DND-41 (cell line): ENCODE data around the gene ARHGAP25.

Experiments
- ATAC-seq: fragments of 200-7000 bp; cut with Tn5 transposase; 3 replicates; pipeline ENCODE4 v1.9.1; 2021; ENCODE audit warnings: low read depth; ENCODE audit not compliant: insufficient read depth
- DNase-seq: peaks from one replicate; pipeline ENCODE4 v3.0.0-alpha.2; 2020
- H2AFZ ChIP-seq: 2 replicates; pipeline ENCODE4 v1.6.0; 2012; ENCODE audit warnings: low read depth, low read length
- H3K27ac ChIP-seq: 2 replicates; pipeline ENCODE4 v1.5.1; 2012; ENCODE audit warnings: low read length, inconsistent platforms
- H3K27me3 ChIP-seq: fragments of 200-600 bp; sonication (generic); 2 replicates; pipeline ENCODE4 v1.6.0; 2012; ENCODE audit warnings: low read length, mild to moderate bottlenecking, inconsistent platforms; ENCODE audit not compliant: insufficient read depth, poor library complexity
- H3K36me3 ChIP-seq: 2 replicates; pipeline ENCODE4 v1.5.1; 2012; ENCODE audit warnings: low read length, inconsistent platforms; ENCODE audit not compliant: insufficient read depth
- H3K4me1 ChIP-seq: 2 replicates; pipeline ENCODE4 v1.5.1; 2012; ENCODE audit warnings: mild to moderate bottlenecking, low read length; ENCODE audit not compliant: insufficient read depth
- H3K4me2 ChIP-seq: 2 replicates; pipeline ENCODE4 v1.6.0; 2012; ENCODE audit warnings: mild to moderate bottlenecking, moderate library complexity, low read length, inconsistent platforms; ENCODE audit not compliant: insufficient read depth
- H3K4me3 ChIP-seq, 2 experiments: fragments of 200-600 bp in 1 of 2; shearing (Covaris generic) in 1 of 2; 2 replicates each; pipeline ENCODE4 v1.5.1; 2012 to 2016; ENCODE audit warnings: inconsistent platforms in 2 of 2, low read length in 2 of 2, mild to moderate bottlenecking in 2 of 2, low read depth in 1 of 2, moderate library complexity in 1 of 2
- H3K79me2 ChIP-seq: 2 replicates; pipeline ENCODE4 v1.6.0; 2012; ENCODE audit warnings: low read length, inconsistent platforms; ENCODE audit not compliant: insufficient read depth
- H3K9ac ChIP-seq: 2 replicates; pipeline ENCODE4 v1.6.0; 2012; ENCODE audit warnings: low read depth, mild to moderate bottlenecking, inconsistent platforms, low read length, moderate library complexity
- H3K9me3 ChIP-seq: 2 replicates; pipeline ENCODE4 v1.5.1; 2012; ENCODE audit warnings: low read length, moderate library complexity, mild to moderate bottlenecking, inconsistent platforms; ENCODE audit not compliant: insufficient read depth, severe bottlenecking
- H4K20me1 ChIP-seq: 2 replicates; pipeline ENCODE4 v1.6.0; 2012; ENCODE audit warnings: low read length; ENCODE audit not compliant: insufficient read depth
- CTCF ChIP-seq: IDR thresholded peaks from 2 replicates; pipeline ENCODE4 v1.5.1; 2012; ENCODE audit warnings: borderline replicate concordance, low read length, moderate library complexity, mild to moderate bottlenecking; ENCODE audit not compliant: poor library complexity, severe bottlenecking; ENCODE audit errors: extremely low read depth
- EZH2 ChIP-seq: IDR thresholded peaks from 3 replicates; pipeline ENCODE4 v1.6.1; 2012; ENCODE audit warnings: borderline replicate concordance, low read depth, mild to moderate bottlenecking, moderate library complexity, low read length, inconsistent platforms; ENCODE audit not compliant: severe bottlenecking

ARHGAP25 gene

GRCh38 chr2:68737711-68738110 lies 3.1 kb downstream of the ARHGAP25 start:
- H3K4me3 ChIP-seq: peak overlapping the region; percentile 14 to 58
- H3K4me1 ChIP-seq: peaks cover 91% of the 10 kb centered on the region
- H3K36me3 ChIP-seq: peaks cover 7% of the 10 kb centered on the region; the same call in 1 of the 2 replicates
- H3K79me2 ChIP-seq: peaks cover 77% of the 10 kb centered on the region
- DNase-seq (peak; percentile 77), ATAC-seq (peak; percentile 85)
- peak overlapping the region; percentile 66 for H3K4me2 ChIP-seq
- H2AFZ ChIP-seq: peak overlapping the region; percentile 63
- H3K9ac ChIP-seq: peak overlapping the region; percentile 63
- no peaks in the 10 kb centered on the region for H3K27me3 ChIP-seq
- no peaks in the 10 kb centered on the region for H3K9me3 ChIP-seq
- peak overlapping the region; percentile 91 for H3K27ac ChIP-seq
- no peaks in the 10 kb centered on the region for H4K20me1 ChIP-seq
- TF ChIP-seq CTCF: peak; percentile 8
- no peak for TF ChIP-seq EZH2

- TF ChIP-seq EZH2 (no peak), CTCF (no peak)
- no peaks in the 10 kb centered on the region for H4K20me1 ChIP-seq
- peaks cover 90% of the 10 kb centered on the region for H3K79me2 ChIP-seq
- peak overlapping the region; percentile 66 for H3K4me2 ChIP-seq
- peak overlapping the region; percentile 26 for H3K27ac ChIP-seq
- no peak for DNase-seq
- H3K9ac ChIP-seq: no peak overlapping the region
- ATAC-seq: no peak
- H3K36me3 ChIP-seq: peaks cover 7% of the 10 kb centered on the region; the same call in 1 of the 2 replicates
- H3K4me3 ChIP-seq: no peak overlapping the region
- H3K9me3 ChIP-seq: no peaks in the 10 kb centered on the region
- H2AFZ ChIP-seq: no peak overlapping the region
- peaks cover 96% of the 10 kb centered on the region for H3K4me1 ChIP-seq
- H3K27me3 ChIP-seq: no peaks in the 10 kb centered on the region
Observed at GRCh38 chr2:68738906-68739594, 4.4 kb downstream of the ARHGAP25 start.

- peak overlapping the region; percentile 66; the same call in 1 of the 2 replicates for H3K4me2 ChIP-seq
- H3K4me3 ChIP-seq: no peak overlapping the region
- H3K36me3 ChIP-seq: peaks cover 11% of the 10 kb centered on the region; the same call in 1 of the 2 replicates
- DNase-seq (no peak), ATAC-seq (no peak)
- H3K9ac ChIP-seq: no peak overlapping the region
- TF ChIP-seq CTCF (no peak), EZH2 (no peak)
- H4K20me1 ChIP-seq: no peaks in the 10 kb centered on the region
- peaks cover 96% of the 10 kb centered on the region for H3K4me1 ChIP-seq
- peak overlapping the region; percentile 2 for H3K27ac ChIP-seq
- peaks cover 98% of the 10 kb centered on the region for H3K79me2 ChIP-seq
- H2AFZ ChIP-seq: no peak overlapping the region
- no peaks in the 10 kb centered on the region for H3K27me3 ChIP-seq
- H3K9me3 ChIP-seq: no peaks in the 10 kb centered on the region
Observed at GRCh38 chr2:68739595-68740399, 5.2 kb downstream of the ARHGAP25 start.
